GDM1 (cell line): ENCODE data around the gene TMEM106C.

ENCODE experiments used
- DNase-seq: peaks from one replicate; lab custom pipeline; 2025; lab: John Stamatoyannopoulos, UW

TMEM106C gene

GRCh38 chr12:47995981-47996401, 32.6 kb downstream of the TMEM106C start:
- DNase-seq, result no peak

GRCh38 chr12:47997321-47997720, 33.9 kb downstream of the TMEM106C start:
- no peak for DNase-seq

DNA sequence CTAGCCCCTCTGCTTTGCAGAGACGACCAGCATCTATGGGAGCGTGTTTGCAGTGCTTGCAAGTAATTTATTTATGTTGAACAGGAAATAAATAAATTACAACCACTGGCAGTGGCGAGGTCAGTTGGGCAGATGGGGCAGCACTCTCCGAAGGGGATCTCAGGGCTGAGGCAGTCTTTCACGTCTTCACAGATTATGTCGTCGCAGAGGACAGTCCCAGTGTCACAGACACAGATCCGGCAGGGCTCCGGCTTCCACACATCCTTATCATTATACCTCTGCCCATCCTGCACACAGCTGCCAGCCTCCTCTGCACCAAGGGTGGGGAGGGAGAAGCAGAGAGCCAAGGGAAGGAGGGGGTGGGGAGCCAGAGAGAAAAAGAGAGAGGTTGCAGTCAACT, 36.4 kb downstream of the TMEM106C start:
- DNase-seq, result no peak

GRCh38 chr12:48000878-48001504, 37.6 kb downstream of the TMEM106C start:
- DNase-seq, result no peak

DNA sequence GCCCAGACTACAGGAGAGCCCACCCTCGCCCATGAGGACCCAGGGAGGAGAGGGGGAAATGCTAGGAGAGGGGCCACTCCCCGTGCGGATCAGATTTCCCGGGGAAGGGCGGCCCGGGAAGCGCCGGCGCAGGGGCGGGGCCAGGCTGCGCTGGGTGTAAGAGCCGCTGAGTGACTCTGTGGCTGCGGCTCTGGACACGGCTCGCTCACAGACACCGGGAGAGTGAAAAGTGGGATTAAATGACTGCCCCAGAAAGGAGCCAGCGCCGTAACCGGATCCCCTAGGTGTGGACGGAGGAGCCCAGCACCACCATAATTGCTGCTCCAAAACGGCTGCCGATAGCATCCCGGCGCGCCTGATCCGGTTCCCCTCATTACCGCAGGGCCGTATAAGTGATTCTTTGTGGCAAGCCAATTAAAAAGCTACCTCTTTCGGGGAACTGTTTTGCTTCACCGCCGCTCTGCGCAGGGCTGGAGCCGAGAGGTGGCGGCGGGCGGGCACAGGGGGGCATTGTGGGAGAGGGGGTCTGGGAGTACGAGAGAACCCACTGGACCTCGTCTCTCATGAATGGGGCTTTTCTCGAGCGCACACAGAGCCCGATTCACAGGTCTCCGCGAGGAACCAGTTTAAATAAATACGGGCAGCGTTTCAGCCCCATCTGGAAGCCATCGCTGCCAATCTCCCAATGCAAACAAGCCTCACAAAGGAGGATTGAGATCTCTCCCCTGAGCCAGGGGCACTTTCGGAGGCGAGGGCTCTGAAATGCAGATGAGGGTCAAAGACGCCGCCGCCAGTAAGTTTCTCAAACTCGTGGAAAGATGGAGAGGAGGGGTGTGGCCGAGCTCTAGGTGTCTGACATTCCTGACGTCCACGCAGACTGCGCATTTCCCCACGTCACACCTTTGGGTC, 38.4 kb downstream of the TMEM106C start:
- no peak for DNase-seq

- DNase-seq, result no peak
These were observed 39.0 kb downstream of the TMEM106C start for GRCh38 chr12:48002414-48002730.

DNA sequence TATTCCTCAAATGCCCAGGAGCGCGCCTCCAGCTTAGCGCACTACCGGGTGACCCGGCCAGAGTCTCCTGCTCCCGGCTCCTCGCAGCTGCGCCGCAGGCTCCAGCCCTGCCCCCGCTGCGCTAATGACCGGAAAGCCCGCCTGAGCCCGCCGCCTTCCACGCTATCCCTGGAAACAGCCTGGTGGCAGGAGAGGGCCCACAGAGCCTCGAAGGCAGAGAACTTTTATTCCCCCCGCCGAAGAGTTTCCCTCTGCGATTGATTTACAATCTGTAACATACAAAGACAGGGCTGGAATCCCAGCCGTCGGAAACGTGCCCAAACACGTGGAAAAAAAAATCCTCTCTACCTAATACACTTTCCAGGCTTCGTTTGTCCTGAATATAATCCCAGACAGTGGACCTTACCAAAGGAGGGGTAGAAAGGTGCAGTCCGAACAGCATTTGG, 39.4 kb downstream of the TMEM106C start:
- DNase-seq, result no peak

GRCh38 chr12:48003226-48004052, 40.0 kb downstream of the TMEM106C start:
- no peak for DNase-seq

- no peak for DNase-seq
These were observed 40.9 kb downstream of the TMEM106C start, which contains the start of gene COL2A1 for GRCh38 chr12:48004053-48004941. Gene COL2A1 (minus strand): TSS chr12:48004476. CDS start chr12:48004321, 155 bp downstream.

- no peak for DNase-seq
These were observed 41.8 kb downstream of the TMEM106C start for GRCh38 chr12:48005001-48005749.

- no peak for DNase-seq
These were observed 42.3 kb downstream of the TMEM106C start for GRCh38 chr12:48005750-48006021.

GRCh38 chr12:48007206-48007605, 43.8 kb downstream of the TMEM106C start:
- DNase-seq, result no peak

DNA sequence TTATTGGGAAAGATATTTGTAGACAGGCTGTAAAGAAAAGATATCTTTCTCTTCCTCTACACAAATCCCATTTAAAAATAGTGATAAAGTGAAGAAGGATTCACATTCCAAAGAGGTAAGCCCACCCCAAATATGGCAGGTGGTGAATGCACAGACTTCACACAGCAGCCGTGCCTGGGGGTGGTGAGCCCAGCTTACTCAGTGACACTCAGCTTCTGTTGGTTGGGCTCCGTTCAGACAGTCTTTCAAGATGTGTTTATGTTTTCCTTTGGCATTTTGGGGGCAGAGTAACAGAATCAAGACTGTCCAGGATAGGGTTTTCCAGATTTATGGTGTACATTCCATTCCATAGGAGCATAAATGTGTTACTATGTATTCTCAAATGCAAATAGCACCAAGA, 45.0 kb downstream of the TMEM106C start:
- no peak for DNase-seq

DNA sequence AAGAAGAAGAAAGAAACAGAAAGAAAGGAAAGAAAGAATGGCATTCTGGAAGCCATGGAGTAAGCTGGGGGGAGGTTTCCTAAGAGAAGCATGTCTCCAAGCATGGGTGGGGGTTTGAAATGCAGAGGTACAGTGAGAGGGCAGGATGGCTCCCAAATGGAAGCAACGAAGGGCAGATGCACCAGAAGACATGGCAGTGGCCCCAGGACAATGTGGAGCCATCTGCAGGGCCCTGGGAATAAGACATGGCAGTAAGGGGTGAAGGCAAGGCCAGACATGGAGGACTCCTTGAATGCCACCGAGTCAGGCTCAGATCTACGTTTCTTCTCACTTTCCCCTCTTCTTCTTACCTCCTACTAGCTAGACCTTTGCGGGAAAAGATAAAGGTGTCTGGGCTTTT, 45.6 kb downstream of the TMEM106C start:
- no peak for DNase-seq

DNA sequence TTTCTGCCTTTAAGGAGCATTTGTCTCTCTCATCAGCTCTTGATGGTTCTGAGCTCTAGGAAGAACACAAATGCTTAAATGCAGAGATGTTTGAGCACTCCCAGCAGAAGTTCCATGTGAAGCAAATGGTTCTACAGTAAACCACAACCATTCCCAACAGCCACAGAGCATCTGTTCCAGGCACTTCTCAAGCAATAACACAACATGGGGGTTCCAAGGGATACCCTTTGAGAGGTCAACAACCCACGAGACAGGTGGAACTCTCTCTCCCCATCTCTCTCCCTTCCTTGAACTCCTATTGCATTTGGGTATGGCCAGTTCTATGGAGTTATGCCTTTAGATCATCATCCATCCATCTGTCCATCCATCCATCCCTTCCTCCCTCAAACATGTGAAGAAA, 46.1 kb downstream of the TMEM106C start:
- DNase-seq, result no peak

- DNase-seq, result no peak
These were observed 47.1 kb downstream of the TMEM106C start for GRCh38 chr12:48010366-48010970.

GRCh38 chr12:48012070-48012469, 48.7 kb downstream of the TMEM106C start:
- DNase-seq, result no peak

DNA sequence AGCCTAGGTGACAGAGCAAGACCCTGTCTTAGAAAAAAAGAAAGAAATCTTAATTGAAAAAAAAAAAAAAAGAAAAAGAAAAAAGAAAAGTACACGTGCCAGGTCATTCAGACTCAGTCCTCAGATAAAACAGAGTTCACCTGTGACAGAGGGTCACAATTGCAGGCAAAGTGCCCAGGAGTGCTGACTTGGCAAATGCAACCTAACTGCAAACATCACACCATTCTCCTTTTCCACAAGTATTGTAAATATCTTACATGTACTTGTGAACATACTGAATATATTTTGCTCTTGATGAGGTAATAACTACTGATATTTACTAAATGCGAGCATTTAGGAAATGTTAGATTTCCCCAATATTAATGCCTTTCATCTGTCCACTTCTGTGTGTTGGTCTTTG, 49.9 kb downstream of the TMEM106C start:
- no peak for DNase-seq

- DNase-seq, result no peak
These were observed 51.7 kb downstream of the TMEM106C start for GRCh38 chr12:48015129-48015528.

DNA sequence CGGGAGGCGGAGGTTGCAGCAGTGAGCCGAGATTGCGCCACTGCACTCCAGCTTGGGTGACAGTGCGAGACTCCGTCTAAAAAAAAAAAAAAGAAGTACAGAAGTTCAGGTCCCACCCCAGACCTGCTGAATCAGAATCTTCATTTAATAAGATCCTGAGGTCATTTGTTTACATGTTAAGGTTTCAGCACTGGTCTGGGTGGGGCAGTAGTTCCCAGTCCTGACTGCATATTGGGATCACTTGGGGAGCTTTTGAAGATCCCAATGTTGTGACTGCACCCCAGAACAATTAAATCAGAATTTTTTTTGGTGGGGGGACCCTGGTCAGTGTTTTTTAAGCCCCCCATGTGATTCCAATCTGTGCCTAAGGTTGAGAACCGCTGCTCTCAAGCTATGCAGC, 52.6 kb downstream of the TMEM106C start:
- DNase-seq, result no peak
